ENCODE results near the gene SNTG2.
"Not testable (repeated sequence)": the region's sequence is repeated elsewhere in the genome, so short reads cannot be mapped to it uniquely, and the experiment has no call there.

SNTG2 gene

DNA sequence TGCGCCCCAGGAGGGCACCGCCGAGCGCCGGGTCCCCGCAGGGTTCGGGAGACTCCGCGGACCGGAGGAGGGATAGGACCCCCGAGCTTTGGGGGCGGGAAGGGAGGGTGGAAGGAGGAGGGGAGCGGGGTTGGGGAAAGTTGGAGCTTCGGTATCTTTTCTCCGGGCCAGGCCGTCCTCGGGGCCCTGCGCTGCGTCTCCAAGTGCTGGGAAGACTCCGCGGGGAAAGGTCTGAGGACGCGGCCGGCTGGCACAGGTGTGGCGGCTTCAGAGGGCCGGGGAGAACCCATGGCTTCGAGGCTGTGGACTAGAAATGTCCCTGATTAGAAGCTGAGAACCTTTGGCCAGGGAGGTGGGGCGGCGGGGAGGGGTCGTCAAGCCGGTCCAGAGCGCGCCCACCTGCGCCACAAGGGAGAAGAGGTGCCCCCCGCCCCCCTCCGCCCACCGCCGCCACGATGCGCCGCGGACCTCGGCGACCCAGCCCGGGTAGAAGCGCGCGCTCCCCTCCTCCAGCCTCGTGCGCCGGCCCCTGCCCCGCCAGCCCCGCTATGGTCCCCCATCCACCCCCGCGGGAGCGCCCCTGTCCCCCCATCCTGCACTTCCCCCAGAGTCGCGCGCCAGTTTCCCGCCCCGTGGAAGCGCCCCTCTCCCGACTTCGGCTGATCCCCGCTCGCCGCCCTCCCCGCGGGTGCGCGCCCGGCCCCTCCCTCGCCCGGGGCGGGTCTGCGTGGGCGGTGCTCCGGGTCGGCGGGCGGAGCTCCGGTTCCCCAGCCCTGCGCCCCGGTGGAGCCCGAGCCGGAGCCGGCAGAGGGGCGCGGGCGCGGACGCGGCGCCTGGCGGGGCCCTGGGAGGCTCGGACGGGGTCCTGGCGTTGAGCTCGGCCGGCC is at the start of gene SNTG2:
Gene SNTG2, plus strand, starts transcription at position 770 of the 887 bp plus-strand sequence. CDS start 148 bp downstream, outside the sequence.
- DNase-seq: no peak

DNA sequence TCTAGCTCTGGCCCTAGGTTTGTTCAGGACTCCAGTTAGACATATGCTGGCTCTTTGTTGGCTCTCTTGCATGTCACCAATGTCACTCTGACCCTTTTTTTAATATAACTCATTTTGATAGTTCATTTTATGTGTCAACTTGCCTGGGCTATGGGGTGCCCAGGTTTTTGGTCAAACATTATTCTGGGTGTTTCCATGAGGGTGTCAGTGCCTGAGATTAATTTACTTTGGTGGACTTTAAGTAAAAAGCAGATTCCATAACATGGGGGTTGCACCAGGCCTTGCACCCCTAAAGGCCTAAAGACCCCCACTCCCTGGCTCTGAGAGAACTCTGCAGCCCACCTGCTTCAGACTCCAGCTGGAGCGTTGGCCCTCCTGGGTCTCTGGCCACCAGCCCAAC is 48.1 kb upstream of the SNTG2 start:
- no peak for DNase-seq

- no peak for DNase-seq
Measured at GRCh38 chr2:903223-903900, 47.3 kb upstream of the SNTG2 start.

DNA sequence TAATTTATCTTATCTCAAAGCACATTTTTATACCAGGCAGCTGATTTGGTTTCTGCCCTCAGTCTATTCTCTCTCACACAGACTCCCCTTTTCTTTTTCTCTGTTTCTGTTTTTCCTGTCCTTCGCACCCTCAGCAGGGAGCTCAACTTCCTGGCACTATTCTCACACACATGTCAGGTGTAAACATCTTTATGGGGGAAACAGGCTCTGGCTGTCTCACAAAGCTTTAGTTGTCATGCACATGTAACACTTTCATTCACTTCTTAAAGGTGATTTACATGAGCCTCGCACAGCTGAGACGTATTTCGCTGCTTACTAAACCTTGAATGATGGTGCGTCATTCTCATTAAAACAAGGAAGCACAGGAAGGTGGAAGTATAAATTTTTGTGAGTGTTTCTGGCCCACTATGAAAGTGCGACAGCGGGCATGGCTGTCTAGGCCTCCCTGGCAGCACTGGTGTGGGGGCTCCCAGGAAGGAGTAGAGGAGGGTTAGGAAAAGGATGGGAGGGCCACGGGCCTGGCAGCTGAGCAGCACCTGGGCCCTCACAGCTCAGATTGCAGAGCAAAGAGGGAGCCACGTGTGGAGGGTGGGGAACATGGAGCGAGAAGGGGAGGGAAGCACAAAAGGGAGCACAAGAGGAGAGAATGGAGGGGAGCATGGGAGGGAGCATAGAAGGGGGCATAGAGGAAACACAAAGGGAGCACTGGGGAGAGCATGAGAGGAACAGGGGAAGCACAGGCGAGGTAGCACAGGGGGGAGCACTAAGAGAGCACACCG is 46.2 kb upstream of the SNTG2 start:
- no peak for DNase-seq

GRCh38 chr2:905091-905832 is 45.4 kb upstream of the SNTG2 start:
- DNase-seq: no peak

DNA sequence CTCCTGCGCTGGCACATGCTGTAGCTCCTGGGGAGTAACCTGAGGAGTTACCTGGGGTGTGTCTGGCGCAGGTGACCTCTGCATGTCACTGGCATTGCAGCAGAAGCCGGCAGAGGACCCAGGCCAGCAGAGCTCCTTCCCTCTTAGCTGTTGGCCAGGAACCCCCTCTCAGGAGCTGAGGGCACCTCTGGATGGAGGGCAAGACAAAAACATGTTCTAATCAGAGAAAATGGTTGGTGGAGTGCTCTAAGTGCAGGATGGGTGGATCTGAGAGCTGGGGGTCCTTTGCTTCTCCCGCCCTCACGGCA is 44.9 kb upstream of the SNTG2 start:
- DNase-seq: no peak

DNA sequence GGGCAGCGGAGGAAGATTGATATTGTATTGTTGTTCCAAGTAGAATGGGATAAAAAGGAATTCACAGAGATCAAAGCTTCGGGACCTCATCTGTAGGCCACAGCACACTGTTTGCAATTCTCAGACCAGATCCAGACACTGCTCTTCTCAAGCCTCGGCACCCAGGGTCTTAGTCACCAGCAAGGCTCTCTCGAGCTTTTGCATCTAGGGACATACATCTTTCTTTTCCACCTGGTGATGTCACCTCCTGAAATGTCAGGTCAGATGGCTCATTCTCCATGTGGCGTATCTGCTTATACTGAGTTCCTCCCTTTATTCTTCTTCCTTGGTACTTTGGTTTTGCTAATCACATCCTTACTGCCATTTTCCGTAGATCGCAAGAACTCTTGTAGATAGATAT is 42.9 kb upstream of the SNTG2 start:
- no peak for DNase-seq

DNA sequence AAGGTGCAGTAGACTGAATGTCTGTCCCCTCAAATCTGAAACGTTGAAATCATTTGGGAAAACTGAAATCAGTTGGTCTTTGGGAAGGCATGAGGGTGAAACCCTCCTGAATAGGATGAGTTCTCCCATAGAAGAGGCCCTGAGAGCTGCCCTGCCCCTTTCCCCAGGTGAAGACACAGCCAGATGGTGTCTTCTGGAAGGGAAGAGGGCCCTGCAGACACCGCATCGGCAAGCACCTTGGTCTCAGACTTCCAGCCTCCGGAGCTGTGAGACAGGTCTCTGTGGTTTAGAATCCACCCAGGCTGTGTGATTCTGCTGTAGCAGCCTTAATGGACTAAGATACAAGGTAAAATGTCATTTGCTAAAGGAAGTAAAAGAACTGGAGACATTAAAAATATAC is 42.1 kb upstream of the SNTG2 start:
- DNase-seq: no peak

GRCh38 chr2:909764-910379 is 40.8 kb upstream of the SNTG2 start:
- not testable (repeated sequence) for DNase-seq

DNA sequence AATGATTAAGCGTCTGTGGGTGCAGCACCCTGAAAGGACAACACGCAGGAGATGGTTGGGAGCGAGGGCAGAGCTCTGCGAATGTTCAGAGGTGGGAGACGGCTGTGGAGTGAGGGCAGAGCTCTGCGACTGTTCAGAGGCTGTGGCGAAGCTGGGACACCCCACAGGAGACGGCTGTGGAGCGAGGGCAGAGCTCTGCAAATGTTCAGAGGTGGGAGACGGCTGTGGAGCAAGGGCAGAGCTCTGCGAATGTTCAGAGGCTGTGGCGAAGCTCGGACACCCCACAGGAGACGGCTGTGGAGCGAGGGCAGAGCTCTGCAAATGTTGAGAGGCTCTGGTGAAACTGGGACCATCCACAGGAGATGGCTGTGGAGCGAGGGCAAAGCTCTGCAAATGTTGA is 40.0 kb upstream of the SNTG2 start:
- DNase-seq: no peak

DNA sequence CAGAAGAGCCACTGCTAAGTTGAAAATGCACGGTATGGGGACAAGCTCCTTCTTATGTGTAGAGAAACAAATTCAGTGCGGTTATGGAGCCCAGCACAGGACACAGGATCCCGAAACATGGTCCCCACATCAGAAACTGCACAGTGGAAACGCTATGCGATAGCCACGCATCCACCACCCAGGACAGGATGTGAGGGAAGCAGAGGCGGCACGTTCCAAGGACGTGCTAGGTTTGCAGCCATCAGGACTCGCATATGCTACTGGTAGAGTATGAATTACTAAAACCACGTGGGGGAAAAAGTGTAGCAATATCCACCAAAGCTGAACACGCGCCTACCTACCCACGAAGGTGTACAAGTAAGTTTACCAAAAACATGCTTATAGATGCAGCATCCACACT is 34.7 kb upstream of the SNTG2 start:
- no peak for DNase-seq

- DNase-seq: no peak
Measured at GRCh38 chr2:916935-917334, 33.7 kb upstream of the SNTG2 start.

DNA sequence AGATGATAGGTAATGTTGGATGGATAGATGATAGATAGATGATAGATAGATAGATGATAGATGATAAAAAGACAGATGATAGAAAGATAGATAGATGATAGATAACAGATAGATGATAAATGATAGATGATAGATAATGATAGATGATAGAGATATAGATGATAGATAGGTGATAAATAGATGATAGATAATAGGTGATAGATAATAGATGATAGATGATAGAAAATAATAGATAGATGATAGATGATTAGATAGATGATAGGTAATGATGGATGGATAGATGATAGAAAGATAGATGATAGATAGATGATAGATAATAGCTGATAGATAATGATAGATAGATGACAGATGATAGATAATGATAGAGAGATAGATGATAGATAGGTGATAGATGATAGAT is 31.0 kb upstream of the SNTG2 start:
- DNase-seq: no peak

DNA sequence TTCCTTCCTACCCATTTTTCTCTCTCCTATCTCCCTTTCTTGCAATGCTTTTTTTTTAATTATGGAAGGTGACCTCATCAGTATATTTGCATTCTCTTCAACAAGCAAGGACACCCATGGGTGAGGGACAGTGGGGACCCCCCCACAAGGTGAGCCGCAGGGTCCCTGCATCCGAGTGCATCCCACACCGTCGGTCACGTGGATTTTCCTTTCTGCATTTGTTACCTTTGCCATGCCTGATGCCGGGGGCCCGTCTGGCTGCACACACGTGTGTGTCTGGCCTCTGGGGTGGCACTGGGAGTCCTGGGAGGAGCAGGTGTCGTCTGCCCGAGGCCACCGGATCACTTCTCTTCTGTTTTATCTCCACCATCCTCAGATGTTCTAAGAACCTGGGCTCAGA is 30.1 kb upstream of the SNTG2 start:
- DNase-seq: no peak

GRCh38 chr2:920999-921398 is 29.6 kb upstream of the SNTG2 start:
- no peak for DNase-seq

- DNase-seq: no peak
Measured at GRCh38 chr2:922185-922584, 28.5 kb upstream of the SNTG2 start.

DNA sequence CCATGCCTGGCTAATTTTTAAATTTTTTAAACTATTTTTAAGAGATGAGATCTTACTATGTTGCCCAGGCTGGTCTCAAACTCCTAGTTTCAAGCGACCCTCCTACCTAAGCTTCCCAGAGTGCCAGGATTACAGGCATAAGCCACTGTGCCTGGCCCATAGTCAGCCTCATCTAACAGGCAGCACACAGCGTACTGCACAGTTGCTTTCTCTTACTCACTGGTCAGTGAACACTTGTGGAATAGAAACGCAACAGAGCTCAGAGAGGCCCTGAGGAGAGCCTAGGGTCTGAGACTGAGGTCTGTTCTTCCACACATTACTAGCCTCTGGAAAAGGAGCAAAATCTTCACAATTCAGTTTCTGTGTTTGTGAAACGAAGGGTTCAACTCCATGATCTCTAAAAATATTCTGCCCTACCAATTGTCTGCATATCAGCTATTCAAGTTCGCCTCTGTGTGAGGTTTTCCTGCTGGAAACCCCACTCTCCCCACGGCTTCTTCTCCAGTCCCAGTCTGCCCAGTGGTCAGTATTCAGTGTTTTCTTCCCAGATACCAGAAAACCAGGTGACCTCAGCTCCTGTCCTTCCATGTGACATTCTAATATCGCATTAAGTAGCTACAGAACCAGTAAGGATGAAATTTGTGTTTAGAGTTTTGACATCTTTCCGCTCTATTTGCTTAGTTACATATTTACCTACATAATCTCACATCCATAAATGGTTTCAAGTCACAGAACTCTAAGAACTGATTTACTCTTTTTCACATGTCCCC is 26.6 kb upstream of the SNTG2 start:
- no peak for DNase-seq

- no peak for DNase-seq
Measured at GRCh38 chr2:924701-925100, 25.9 kb upstream of the SNTG2 start.

DNA sequence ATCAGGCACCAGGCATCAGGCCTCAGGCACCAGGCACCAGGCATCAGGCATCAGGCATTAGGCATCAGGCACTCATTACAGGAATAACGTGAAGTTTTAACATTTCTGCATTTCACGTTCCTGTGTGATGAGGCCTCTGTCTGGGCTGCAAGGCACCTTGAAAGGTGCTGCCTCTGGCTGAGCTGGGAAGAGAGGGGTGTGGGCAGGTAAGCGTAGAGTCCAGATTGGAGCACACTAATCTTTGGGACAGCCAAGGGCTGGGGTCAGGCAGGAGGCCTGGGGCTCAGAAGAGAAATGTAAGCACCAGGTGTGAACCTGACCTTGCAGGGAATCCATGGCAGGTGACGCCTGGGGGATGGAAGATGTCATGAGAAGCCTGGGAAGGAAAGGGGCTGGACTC is 25.3 kb upstream of the SNTG2 start:
- no peak for DNase-seq

DNA sequence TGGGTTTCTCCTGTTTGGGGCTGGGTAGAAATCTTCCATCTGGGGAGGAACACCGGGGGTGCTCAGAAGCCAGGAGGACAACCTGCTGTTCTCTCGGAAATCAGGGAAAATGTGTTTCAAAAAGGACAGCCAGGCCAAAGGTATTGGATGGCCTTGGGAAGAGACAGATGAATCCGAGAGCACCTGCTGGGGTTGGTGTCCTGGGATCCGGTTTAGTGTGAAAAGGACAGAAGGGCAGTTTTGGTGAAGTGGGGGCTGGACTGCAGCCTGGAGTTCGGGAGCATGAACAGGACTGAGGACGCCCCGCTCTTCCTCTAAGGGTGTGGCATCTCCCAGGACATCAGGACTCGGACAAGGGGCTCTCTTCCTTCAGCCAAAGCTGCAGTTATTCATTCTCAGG is 24.9 kb upstream of the SNTG2 start:
- DNase-seq: no peak

GRCh38 chr2:926259-926793 is 24.3 kb upstream of the SNTG2 start:
- no peak for DNase-seq

DNA sequence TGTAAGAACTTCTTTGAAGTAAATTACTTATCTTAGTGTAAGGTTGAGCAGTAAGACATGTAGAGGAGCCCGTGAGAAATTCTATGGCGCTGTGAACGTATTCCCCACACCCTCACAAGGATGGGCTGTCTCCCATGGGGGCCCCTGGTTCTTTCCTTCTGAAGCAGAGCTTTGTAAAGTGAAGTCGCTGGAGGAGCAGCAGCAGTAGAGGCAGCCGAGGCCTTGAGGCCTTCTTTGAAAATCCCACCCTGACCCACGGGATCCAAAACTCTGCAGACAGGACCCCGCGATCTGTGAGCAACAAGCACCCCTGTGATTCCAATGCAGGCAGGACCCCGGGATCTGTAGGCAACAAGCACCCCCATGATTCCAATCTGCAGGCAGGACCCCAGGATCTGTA is 23.8 kb upstream of the SNTG2 start:
- DNase-seq: no peak

Data from bone marrow (tissue), 2 donors.